Panc1 (cell line): ENCODE data around the gene PPP2R5A. TPM values are rescaled to one million over a fixed set of nuclear protein-coding genes. Genes with fewer than 3 reads are reported as not detected.

Source experiments
- ATAC-seq: fragments of 200-7000 bp; cut with Tn5 transposase; 2 replicates; pipeline ENCODE4 v1.9.1; 2020; ENCODE audit warnings: mild to moderate bottlenecking, moderate library complexity
- BruUV-seq: library from RNA; stranded (reverse); fragments of 400-500 nt; replicated peaks from 2 replicates; lab custom pipeline; 2021; lab: Mats Ljungman, UMichigan
- CTCF ChIA-PET: fragments of 300-600 bp; sonication (Branson Sonifier 250); formaldehyde crosslinking; loops from one replicate; lab custom pipeline; 2022; ENCODE audit warnings: antibody characterized with exemption; lab: Charles Lee
- POLR2A ChIA-PET: fragments of 300-600 bp; sonication (Branson Sonifier 250); formaldehyde crosslinking; loops from one replicate; lab custom pipeline; 2022; ENCODE audit warnings: antibody characterized with exemption; lab: Charles Lee
- DNase-seq: peaks from one replicate; pipeline ENCODE4 v3.0.0-alpha.2; 2010; ENCODE audit warnings: low read depth, low spot score
- H3K27ac ChIP-seq: 2 replicates; pipeline ENCODE4 v1.5.1; 2011; ENCODE audit warnings: mild to moderate bottlenecking, low read length, inconsistent platforms
- H3K27me3 ChIP-seq: fragments of 200-500 bp; sonication (Bioruptor generic); 2 replicates; pipeline ENCODE4 v1.6.0; 2014; ENCODE audit warnings: low read length, inconsistent platforms; ENCODE audit not compliant: control insufficient read depth, insufficient read depth
- H3K36me3 ChIP-seq: fragments of 200-500 bp; sonication (Bioruptor generic); 2 replicates; pipeline ENCODE4 v1.5.1; 2014; ENCODE audit warnings: inconsistent platforms, mild to moderate bottlenecking, low read length, moderate library complexity; ENCODE audit not compliant: control insufficient read depth, insufficient read depth
- H3K4me1 ChIP-seq: 2 replicates; pipeline ENCODE4 v1.5.1; 2011; ENCODE audit warnings: inconsistent platforms, mild to moderate bottlenecking, low read length, moderate library complexity; ENCODE audit not compliant: control insufficient read depth, insufficient read depth
- H3K4me3 ChIP-seq, 2 experiments: 2 replicates each; pipeline ENCODE4 v1.5.1; 2011 to 2012; ENCODE audit warnings: low read depth in 2 of 2, low read length in 2 of 2, mild to moderate bottlenecking in 2 of 2, inconsistent platforms in 1 of 2, moderate library complexity in 1 of 2
- H3K9me3 ChIP-seq: fragments of 200-500 bp; sonication (Bioruptor generic); 2 replicates; pipeline ENCODE4 v1.5.1; 2014; ENCODE audit warnings: low read depth, mild to moderate bottlenecking, inconsistent platforms, low read length, moderate library complexity; ENCODE audit not compliant: control insufficient read depth, insufficient read depth
- POLR2AphosphoS5 ChIP-seq: IDR thresholded peaks from 2 replicates; pipeline ENCODE4 v1.6.1; 2012; ENCODE audit warnings: mild to moderate bottlenecking, low read depth, low read length, moderate library complexity
- SIN3A ChIP-seq: IDR thresholded peaks from 2 replicates; pipeline ENCODE4 v1.6.1; 2012; ENCODE audit warnings: low read depth, mild to moderate bottlenecking, low read length, moderate library complexity, borderline replicate concordance; ENCODE audit not compliant: insufficient read depth
- TCF7L2 ChIP-seq: IDR thresholded peaks from 2 replicates; pipeline ENCODE4 v1.6.1; 2011; ENCODE audit warnings: mild to moderate bottlenecking, low read depth, low read length, inconsistent platforms
- in situ Hi-C: cut with HindIII; loops from 2 replicates; pipeline ENCODE4 v1.10.0; 2016; ENCODE audit warnings: low sequenced_read_pairs, low pct_unique_long_range_greater_than_20kb
- intact Hi-C: fragments of 100-400 bp; cut with micrococcal nuclease; formaldehyde crosslinking; loops from one replicate; pipeline ENCODE4 v1.10.0; 2022; ENCODE audit not compliant: unreplicated experiment
- total RNA-seq: library from RNA; stranded (reverse); gene quantifications from one replicate; pipeline ENCODE4 v1.2.1, GENCODE V29; 2021; ENCODE audit not compliant: unreplicated experiment
- TF ChIP-seq, protein P1 (sequence below): fragments of 450-650 bp; IDR thresholded peaks from 2 replicates; pipeline ENCODE4 v1.5.1; 2017; ENCODE audit warnings: mild to moderate bottlenecking
- TF ChIP-seq, protein P2 (sequence below), 2 experiments: IDR thresholded peaks; 2 replicates each; pipeline ENCODE4 v1.6.1; 2011 to 2012; ENCODE audit warnings: low read depth in 2 of 2, control low read depth in 1 of 2, low read length in 1 of 2, mild to moderate bottlenecking in 1 of 2, moderate library complexity in 1 of 2; ENCODE audit not compliant: insufficient read depth in 1 of 2

Gene PPP2R5A
- total RNA-seq, 1 experiment from 2014 or later: 44.3 TPM

DNA sequence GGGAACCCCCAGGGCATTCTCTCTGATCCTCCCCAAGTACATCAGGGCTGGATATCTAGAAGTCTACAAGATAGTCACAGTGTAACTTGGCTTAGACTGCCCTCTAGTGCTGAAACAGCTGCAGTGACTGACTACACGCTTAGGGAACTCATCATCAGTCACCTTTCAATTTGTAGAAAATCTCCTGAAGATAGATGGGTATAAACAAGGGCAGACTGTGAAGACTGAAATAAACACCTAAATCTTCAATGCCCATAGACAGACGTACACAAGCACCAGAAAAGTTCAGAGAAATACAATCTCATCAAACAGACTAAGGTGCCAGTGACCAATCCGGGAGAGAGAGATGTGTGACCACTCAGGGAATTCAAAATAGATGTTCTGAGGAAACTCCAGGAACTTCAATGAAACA is 82.9 kb downstream of the PPP2R5A start:
- DNase-seq: peak; percentile 42
- in situ Hi-C loops: no loop called here
- H3K27me3 ChIP-seq: no peaks in the 10 kb centered on the region
- no peak overlapping the region for H3K27ac ChIP-seq
- H3K4me3 ChIP-seq: no peak overlapping the region
- intact Hi-C loops: loop anchor here (2.0 kb wide), 1 partner anchor 305 kb away; no protein-coding TSS in a partner anchor
- CTCF ChIA-PET: interaction anchor here (1.1 to 1.8 kb wide), 2 partner anchors 88 to 332 kb away, joined by 3 to 6 read pairs; partner anchors contain the start of genes DTL and INTS7
- no TSS peak for BruUV-seq
- H3K36me3 ChIP-seq: peaks cover 2% of the 10 kb centered on the region; the same call in 1 of the 2 replicates
- TF ChIP-seq, protein P1, sequence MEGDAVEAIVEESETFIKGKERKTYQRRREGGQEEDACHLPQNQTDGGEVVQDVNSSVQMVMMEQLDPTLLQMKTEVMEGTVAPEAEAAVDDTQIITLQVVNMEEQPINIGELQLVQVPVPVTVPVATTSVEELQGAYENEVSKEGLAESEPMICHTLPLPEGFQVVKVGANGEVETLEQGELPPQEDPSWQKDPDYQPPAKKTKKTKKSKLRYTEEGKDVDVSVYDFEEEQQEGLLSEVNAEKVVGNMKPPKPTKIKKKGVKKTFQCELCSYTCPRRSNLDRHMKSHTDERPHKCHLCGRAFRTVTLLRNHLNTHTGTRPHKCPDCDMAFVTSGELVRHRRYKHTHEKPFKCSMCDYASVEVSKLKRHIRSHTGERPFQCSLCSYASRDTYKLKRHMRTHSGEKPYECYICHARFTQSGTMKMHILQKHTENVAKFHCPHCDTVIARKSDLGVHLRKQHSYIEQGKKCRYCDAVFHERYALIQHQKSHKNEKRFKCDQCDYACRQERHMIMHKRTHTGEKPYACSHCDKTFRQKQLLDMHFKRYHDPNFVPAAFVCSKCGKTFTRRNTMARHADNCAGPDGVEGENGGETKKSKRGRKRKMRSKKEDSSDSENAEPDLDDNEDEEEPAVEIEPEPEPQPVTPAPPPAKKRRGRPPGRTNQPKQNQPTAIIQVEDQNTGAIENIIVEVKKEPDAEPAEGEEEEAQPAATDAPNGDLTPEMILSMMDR: peak; percentile 88
- no peak for TF ChIP-seq TCF7L2
- ATAC-seq: peak; percentile 97
- H3K9me3 ChIP-seq: no peaks in the 10 kb centered on the region
- no peaks in the 10 kb centered on the region for H3K4me1 ChIP-seq
- POLR2A ChIA-PET: interaction anchor here (0.7 kb wide), 1 partner anchor 733 kb away, joined by 6 read pairs; no protein-coding TSS in a partner anchor

DNA sequence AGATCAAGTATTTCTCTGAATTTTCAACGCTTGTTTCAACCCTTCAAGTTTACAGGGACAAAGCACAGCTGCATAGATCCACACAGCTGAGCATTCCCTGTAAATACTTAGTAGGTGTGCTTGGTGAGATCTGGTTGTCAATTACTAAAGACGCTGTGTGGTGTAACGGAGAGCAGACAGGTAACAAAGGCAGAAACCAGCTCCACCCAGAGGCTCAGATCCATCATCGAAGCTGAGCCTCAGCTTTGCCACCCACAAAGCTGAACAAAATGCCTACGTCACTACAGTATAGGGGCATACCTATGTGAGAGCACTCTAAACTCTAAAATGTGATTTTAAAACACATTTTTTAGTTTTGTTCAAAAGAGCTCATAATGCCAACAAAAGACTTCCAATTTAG is 90.8 kb downstream of the PPP2R5A start:
- no peak overlapping the region for H3K27ac ChIP-seq
- intact Hi-C loops: no loop called here
- H3K4me3 ChIP-seq: no peak overlapping the region
- ChIA-PET POLR2A (interaction anchor here (0.6 kb wide), 3 partner anchors 69 to 340 kb away, joined by 3 to 10 read pairs (median 3); partner anchors contain the start of gene ATF3), CTCF (interaction anchor here (0.5 to 1.8 kb wide), 2 partner anchors 80 to 313 kb away, joined by 3 to 8 read pairs; no protein-coding TSS in a partner anchor)
- TF ChIP-seq, protein P2, sequence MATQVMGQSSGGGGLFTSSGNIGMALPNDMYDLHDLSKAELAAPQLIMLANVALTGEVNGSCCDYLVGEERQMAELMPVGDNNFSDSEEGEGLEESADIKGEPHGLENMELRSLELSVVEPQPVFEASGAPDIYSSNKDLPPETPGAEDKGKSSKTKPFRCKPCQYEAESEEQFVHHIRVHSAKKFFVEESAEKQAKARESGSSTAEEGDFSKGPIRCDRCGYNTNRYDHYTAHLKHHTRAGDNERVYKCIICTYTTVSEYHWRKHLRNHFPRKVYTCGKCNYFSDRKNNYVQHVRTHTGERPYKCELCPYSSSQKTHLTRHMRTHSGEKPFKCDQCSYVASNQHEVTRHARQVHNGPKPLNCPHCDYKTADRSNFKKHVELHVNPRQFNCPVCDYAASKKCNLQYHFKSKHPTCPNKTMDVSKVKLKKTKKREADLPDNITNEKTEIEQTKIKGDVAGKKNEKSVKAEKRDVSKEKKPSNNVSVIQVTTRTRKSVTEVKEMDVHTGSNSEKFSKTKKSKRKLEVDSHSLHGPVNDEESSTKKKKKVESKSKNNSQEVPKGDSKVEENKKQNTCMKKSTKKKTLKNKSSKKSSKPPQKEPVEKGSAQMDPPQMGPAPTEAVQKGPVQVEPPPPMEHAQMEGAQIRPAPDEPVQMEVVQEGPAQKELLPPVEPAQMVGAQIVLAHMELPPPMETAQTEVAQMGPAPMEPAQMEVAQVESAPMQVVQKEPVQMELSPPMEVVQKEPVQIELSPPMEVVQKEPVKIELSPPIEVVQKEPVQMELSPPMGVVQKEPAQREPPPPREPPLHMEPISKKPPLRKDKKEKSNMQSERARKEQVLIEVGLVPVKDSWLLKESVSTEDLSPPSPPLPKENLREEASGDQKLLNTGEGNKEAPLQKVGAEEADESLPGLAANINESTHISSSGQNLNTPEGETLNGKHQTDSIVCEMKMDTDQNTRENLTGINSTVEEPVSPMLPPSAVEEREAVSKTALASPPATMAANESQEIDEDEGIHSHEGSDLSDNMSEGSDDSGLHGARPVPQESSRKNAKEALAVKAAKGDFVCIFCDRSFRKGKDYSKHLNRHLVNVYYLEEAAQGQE (IDR thresholded peaks at IDR 0.05; ENCODE audit: insufficient read depth in 1 of 2, low read depth in 2 of 2, low read length in 1 of 2): no peak
- TF ChIP-seq POLR2AphosphoS5 (no peak), TCF7L2 (no peak), SIN3A (no peak)
- TF ChIP-seq, protein P1: no peak
- ATAC-seq (no peak), DNase-seq (no peak)
- H3K27me3 ChIP-seq: no peaks in the 10 kb centered on the region
- H3K4me1 ChIP-seq: no peaks in the 10 kb centered on the region
- no peaks in the 10 kb centered on the region for H3K9me3 ChIP-seq
- BruUV-seq: no TSS peak
- no peaks in the 10 kb centered on the region for H3K36me3 ChIP-seq
- in situ Hi-C loops: no loop called here
